Suprapubic skin (tissue), 4 donors: ENCODE measurements around the gene MYO9B. TPM values are rescaled to one million over a fixed set of nuclear protein-coding genes. Genes with fewer than 3 reads are reported as not detected.

Source experiments
- DNase-seq, 2 donors: peaks; one replicate each; pipeline ENCODE4 v3.0.0-alpha.2; 2019; ENCODE audit warnings: low spot score in 2 of 2
- H3K27ac ChIP-seq: fragments of 200-600 bp; sonication (generic); one replicate; pipeline ENCODE4 v1.5.1; 2019
- H3K27me3 ChIP-seq: fragments of 200-600 bp; sonication (generic); one replicate; pipeline ENCODE4 v1.5.1; 2019
- H3K36me3 ChIP-seq: fragments of 200-600 bp; sonication (generic); one replicate; pipeline ENCODE4 v1.5.1; 2019
- H3K4me1 ChIP-seq: fragments of 200-600 bp; sonication (generic); one replicate; pipeline ENCODE4 v1.5.1; 2019
- H3K4me3 ChIP-seq: fragments of 200-600 bp; sonication (generic); one replicate; pipeline ENCODE4 v1.5.1; 2019; ENCODE audit warnings: mild to moderate bottlenecking
- H3K9me3 ChIP-seq: fragments of 200-600 bp; sonication (generic); one replicate; pipeline ENCODE4 v1.5.1; 2019
- CTCF ChIP-seq, 2 donors: fragments of 200-600 bp in 1 of 2; fragments of 450-650 bp in 1 of 2; sonication (generic) in 1 of 2; IDR thresholded peaks; one replicate each; pipeline ENCODE4 v1.5.1; 2016 to 2019; ENCODE audit warnings: antibody characterized with exemption in 2 of 2, mild to moderate bottlenecking in 1 of 2, moderate library complexity in 1 of 2
- EP300 ChIP-seq: sonication (generic); formaldehyde crosslinking; IDR thresholded peaks from one replicate; pipeline ENCODE4 v1.6.1; 2017; ENCODE audit warnings: antibody characterized with exemption
- POLR2A ChIP-seq, 2 donors: fragments of 450-650 bp; IDR thresholded peaks; one replicate each; pipeline ENCODE4 v1.6.1; 2017; ENCODE audit warnings: antibody characterized with exemption in 2 of 2, mild to moderate bottlenecking in 2 of 2, moderate library complexity in 2 of 2
- POLR2AphosphoS5 ChIP-seq, 3 donors: sonication (generic); formaldehyde crosslinking; IDR thresholded peaks; one replicate each; pipeline ENCODE4 v1.6.1; 2017; ENCODE audit warnings: antibody characterized with exemption in 3 of 3
- whole genome bisulfite sequencing: methylation state at CpG from one replicate; pipeline ENCODE4 v1.1.5; 2018; 5-methylcytosine and 5-hydroxymethylcytosine counted together
- total RNA-seq, 4 donors: library from RNA; depleted of rRNA; stranded (reverse); fragments of >200 nt; gene quantifications; one replicate each; pipeline ENCODE4 v1.1.0, GENCODE V29; 2016

Gene MYO9B
- total RNA-seq, 4 donors from 2014 or later: 43.6 to 99.9 (median 69.5) TPM

DNA sequence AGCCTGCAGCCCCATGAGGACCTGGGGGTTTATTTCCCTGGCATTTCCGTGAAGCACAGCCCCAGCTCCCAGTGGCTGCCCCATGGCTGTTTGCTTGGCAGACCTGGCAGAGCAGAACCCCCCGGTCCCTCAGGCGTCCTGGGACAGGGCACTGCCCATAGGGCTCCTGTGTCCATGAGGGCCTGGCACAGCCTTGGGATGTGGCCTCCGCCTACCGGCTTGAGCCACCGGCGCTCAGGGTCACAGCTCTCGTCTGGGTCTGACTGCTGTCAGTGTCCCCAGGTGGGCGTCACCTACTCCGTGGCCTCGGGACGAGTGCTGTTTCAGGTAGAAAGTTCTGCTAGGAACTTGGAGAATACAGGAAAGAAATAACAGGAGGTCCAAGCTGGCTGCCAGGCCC lies 52.8 kb downstream of the MYO9B start:
- Histone ChIP-seq H3K36me3 (peaks cover 7% of the 10 kb centered on the region), H3K4me1 (peaks cover 27% of the 10 kb centered on the region), H3K4me3 (no peak overlapping the region), H3K9me3 (no peaks in the 10 kb centered on the region), H3K27me3 (no peaks in the 10 kb centered on the region), H3K27ac (no peak overlapping the region)
- no peak for DNase-seq
- no peak for TF ChIP-seq POLR2A (IDR thresholded peaks at IDR 0.05)
- WGBS: 97% methylated on average over 7 of the region's 12 CpGs

- Histone ChIP-seq H3K27me3 (no peaks in the 10 kb centered on the region), H3K4me1 (peaks cover 27% of the 10 kb centered on the region), H3K36me3 (peaks cover 7% of the 10 kb centered on the region), H3K4me3 (no peak overlapping the region), H3K9me3 (no peaks in the 10 kb centered on the region), H3K27ac (no peak overlapping the region)
- 96% methylated on average over 6 of the region's 9 CpGs for WGBS
- TF ChIP-seq EP300: no peak
- no peak for TF ChIP-seq CTCF (IDR thresholded peaks at IDR 0.05)
- no peak for TF ChIP-seq POLR2AphosphoS5 (IDR thresholded peaks at IDR 0.05)
- TF ChIP-seq POLR2A (IDR thresholded peaks at IDR 0.05): no peak
- DNase-seq: no peak
Measured at GRCh38 chr19:17128820-17129219, 53.2 kb downstream of the MYO9B start.

- no peak overlapping the region for H3K27ac ChIP-seq
- no peak for DNase-seq
- peaks cover 7% of the 10 kb centered on the region for H3K36me3 ChIP-seq
- H3K4me3 ChIP-seq: no peak overlapping the region
- peaks cover 27% of the 10 kb centered on the region for H3K4me1 ChIP-seq
- no peaks in the 10 kb centered on the region for H3K9me3 ChIP-seq
- no peaks in the 10 kb centered on the region for H3K27me3 ChIP-seq
- WGBS: 79% methylated on average over 12 of the region's 12 CpGs
- no peak for TF ChIP-seq POLR2AphosphoS5 (IDR thresholded peaks at IDR 0.05)
- TF ChIP-seq EP300: no peak
Measured at GRCh38 chr19:17129377-17129776, 53.8 kb downstream of the MYO9B start.

DNA sequence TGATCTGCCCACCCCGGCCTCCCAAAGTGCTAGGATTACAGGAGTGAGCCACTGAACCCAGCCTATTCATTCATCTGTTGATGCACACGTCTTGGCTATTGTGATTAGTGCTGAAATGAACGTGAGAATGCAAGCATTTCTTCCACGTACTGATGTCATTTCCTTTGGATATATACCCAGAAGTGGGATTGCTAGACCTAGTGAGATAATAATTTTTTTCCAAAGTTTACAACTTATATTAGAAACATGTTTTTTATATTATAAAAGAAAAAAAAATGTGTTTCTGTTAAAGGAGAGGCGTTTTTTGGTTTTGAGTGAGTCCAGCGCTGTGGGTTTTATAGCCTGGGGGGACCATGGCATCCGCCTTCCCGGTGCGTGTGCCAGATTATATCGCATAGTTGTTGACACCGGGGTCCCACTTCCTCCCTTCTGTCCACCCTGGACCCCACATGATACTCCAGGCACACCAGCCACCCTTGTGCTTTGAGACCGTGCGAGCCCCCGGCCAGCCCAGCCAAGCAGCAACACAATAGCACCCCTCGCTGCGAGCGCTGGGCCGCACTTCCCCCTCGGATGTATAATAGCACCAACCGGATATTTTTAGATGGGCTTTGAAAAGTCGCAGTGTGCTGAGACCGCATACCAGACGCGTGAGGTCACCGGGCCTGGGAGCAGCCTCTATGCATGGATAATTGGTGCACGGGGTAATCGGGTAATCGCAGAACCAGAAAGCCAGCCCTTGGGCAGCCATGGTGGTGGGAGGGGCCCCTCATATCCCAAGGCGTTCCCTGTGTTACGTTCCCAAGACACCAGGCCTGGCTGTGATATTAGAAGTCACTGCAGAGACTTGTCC lies 59.6 kb downstream of the MYO9B start:
- H3K27me3 ChIP-seq: no peaks in the 10 kb centered on the region
- H3K4me1 ChIP-seq: peaks cover 30% of the 10 kb centered on the region
- H3K27ac ChIP-seq: peak overlapping the region; percentile 78
- TF ChIP-seq POLR2A (IDR thresholded peaks at IDR 0.05) (no peak), EP300 (no peak), POLR2AphosphoS5 (IDR thresholded peaks at IDR 0.05) (peak in 2 of 3 donors; percentile 67 to 71), CTCF (IDR thresholded peaks at IDR 0.05) (peak in 1 of 2 donors; percentile 20)
- H3K9me3 ChIP-seq: no peaks in the 10 kb centered on the region
- 13% methylated on average over 27 of the region's 30 CpGs for WGBS
- peak overlapping the region; percentile 31 for H3K4me3 ChIP-seq
- no peaks in the 10 kb centered on the region for H3K36me3 ChIP-seq
- peak; percentile 91 to 94 for DNase-seq

DNA sequence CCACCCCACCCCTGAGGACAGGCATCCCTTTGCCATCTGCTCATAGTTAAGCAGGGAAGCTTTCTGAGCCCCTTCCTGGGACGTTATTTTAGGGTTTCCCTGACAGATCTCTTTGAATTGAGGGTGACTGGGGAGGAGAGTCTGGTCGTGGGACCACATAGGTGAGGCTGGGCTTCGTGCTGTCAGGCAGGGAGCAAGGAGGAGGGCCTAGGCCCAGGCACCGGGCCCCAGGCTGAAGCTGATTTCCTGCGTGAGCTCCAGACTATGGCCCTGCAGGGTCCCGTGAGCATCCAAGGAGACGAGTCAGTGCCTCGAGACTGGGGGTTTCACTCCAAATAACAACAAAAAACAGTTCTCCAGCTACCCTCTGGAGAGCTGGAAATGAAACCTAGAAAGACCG lies 60.4 kb downstream of the MYO9B start:
- H3K4me3 ChIP-seq: peak overlapping the region; percentile 31
- no peaks in the 10 kb centered on the region for H3K27me3 ChIP-seq
- DNase-seq: no peak
- H3K36me3 ChIP-seq: no peaks in the 10 kb centered on the region
- peak overlapping the region; percentile 78 for H3K27ac ChIP-seq
- TF ChIP-seq EP300: no peak
- no peak for TF ChIP-seq CTCF (IDR thresholded peaks at IDR 0.05)
- no peak for TF ChIP-seq POLR2A (IDR thresholded peaks at IDR 0.05)
- TF ChIP-seq POLR2AphosphoS5 (IDR thresholded peaks at IDR 0.05): no peak
- no peaks in the 10 kb centered on the region for H3K9me3 ChIP-seq
- peaks cover 30% of the 10 kb centered on the region for H3K4me1 ChIP-seq
- 42% methylated on average over 4 of the region's 9 CpGs for WGBS

DNA sequence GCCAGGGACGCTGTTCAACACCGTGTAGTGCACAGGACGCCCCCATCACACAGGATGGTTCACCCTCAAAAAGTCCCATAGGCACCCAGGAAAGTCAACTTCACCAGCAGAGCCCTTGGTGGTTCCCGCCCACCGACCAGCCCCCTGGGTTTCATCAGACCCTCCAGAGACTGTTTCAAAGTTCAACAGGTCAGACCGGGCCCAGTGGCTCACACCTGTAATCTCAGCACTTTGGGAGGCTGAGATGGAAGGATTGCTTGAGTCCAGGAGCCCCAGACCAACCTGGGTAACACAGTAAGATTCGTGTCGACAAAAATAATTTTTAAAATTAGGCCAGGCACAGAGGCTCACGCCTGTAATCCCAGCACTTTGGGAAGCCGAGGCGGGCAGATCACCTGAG lies 61.0 kb downstream of the MYO9B start:
- 98% methylated on average over 5 of the region's 11 CpGs for WGBS
- Histone ChIP-seq H3K36me3 (no peaks in the 10 kb centered on the region), H3K9me3 (no peaks in the 10 kb centered on the region), H3K27ac (peak overlapping the region; percentile 78), H3K4me3 (no peak overlapping the region), H3K4me1 (peaks cover 30% of the 10 kb centered on the region), H3K27me3 (no peaks in the 10 kb centered on the region)
- no peak for DNase-seq
- TF ChIP-seq EP300 (no peak), POLR2A (IDR thresholded peaks at IDR 0.05) (no peak), POLR2AphosphoS5 (IDR thresholded peaks at IDR 0.05) (no peak), CTCF (IDR thresholded peaks at IDR 0.05) (no peak)
